ENCODE results near the gene TPK1.
"Not testable (repeated sequence)": the region's sequence is repeated elsewhere in the genome, so short reads cannot be mapped to it uniquely, and the experiment has no call there.

The TPK1 gene

GRCh38 chr7:144775749-144776148, 60.1 kb downstream of the TPK1 start:
- DNase-seq = no peak

- DNase-seq = no peak
Observed at GRCh38 chr7:144771927-144772326, 63.9 kb downstream of the TPK1 start.

DNA sequence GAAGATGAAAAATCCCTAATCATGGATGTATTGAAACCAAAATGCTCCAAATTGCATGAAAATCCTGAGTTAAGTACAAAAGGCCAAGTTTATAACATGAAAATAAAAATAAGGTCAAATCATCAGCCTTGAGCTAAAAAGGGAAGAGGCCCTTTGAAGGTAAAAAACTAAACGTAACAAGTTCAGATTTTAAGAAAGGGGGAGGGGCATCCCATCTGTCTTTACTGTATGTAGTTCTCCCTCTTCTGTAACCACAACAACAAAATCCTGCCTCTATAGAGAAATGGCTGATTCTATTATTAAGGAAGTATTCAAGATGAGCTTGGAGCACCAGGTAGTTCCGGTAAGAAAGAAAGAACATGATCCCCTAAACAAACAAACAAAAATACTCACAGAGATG, 64.7 kb downstream of the TPK1 start:
- no peak for DNase-seq

- DNase-seq = no peak
Observed at GRCh38 chr7:144769352-144769751, 66.5 kb downstream of the TPK1 start.

GRCh38 chr7:144768633-144769032, 67.2 kb downstream of the TPK1 start:
- DNase-seq = no peak

DNA sequence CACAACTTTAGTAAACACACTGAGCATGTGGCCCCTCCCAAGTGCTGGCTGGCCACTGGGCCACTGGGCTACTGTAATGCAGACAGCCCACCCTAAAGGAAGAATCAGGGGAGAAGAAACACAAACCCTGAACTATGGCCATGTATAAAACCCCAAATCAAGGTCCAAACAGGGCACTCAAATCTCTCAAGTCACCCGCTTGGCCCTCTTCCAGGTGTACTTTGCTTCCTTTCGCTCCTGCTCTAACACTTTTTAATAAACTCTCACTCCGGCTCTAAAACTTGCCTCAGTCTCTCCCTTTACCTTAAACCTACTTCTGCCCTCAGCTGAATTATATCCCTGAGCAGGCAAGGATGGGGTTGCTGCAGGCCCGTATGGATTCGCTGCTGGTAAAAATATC, 72.6 kb downstream of the TPK1 start:
- DNase-seq = no peak

DNA sequence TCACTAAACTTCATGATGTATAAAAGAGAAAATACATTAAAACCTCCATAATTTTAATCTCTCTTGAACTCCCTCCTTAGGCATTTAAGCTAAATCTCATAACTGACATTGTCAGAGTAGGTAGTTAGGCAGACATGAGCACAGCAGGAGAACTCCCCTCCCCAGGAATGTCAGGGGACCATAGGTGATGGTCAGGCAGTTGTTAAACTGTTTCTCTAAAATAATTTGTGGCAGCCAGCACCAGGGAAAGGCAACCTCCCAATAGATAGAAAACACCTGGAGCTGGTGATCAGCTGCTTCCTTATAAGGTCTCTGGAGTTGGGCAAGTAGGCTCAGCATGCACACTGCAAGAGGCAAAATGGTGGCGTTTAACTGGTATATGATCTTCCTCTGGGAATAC, 73.0 kb downstream of the TPK1 start:
- no peak for DNase-seq

GRCh38 chr7:144761493-144761892, 74.4 kb downstream of the TPK1 start:
- DNase-seq = no peak

GRCh38 chr7:144759653-144760052, 76.2 kb downstream of the TPK1 start:
- DNase-seq = no peak

GRCh38 chr7:144747936-144748335, 87.9 kb downstream of the TPK1 start:
- DNase-seq = no peak

- no peak for DNase-seq
Observed at GRCh38 chr7:144738708-144739314, 97.0 kb downstream of the TPK1 start.

DNA sequence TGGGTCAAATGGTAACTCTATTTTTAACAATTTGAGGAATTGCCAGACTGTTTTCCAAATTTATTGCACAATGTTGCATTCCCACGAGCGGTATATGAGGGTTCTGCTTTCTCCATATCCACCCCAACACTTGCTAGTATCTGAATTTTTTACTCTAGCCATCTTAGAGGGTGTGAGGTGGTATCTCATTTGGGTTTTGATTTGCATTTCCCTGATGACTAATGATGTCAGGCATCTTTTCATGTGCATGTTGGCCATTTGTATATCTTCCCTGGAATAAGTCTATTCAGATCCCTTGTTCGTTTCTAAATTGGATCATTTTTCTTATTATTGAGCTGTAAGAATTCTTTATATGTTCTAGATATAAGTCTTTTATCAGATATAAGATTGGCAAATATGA, 97.7 kb downstream of the TPK1 start:
- no peak for DNase-seq

GRCh38 chr7:144736880-144737493, 98.9 kb downstream of the TPK1 start:
- no peak for DNase-seq

- no peak for DNase-seq
Observed at GRCh38 chr7:144735505-144736276, 100.2 kb downstream of the TPK1 start.

DNA sequence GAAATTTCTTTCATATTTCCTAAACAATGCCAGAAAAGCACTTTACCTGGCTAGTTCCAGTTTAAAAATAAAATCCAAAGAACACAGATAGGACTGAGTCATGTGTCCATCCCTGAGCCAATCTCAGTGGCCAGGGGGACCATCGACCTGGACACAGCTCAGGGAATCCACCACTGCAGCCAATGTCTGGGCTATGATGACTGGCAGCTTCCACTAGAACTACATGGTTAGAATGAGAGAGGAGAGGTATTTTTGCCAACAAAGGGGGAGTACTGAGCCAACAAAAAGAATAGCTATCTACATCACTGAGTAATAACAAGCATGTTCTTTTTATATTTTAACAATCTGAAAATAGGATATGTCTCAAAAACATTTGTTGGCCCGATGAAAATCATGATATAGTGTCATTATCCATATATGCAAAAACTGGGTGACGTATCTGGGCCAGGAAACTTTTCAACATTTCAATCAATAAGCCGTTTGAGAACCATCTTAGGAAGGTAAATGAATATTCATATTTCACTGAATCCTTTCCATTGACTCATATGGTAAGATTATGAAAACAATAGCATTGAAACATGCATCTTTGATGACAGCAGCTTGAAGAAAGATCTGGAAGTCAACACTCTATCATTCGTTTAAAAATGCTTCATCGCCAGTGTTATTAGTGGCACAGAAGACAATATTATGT, 104.0 kb downstream of the TPK1 start:
- no peak for DNase-seq

- DNase-seq = no peak
Observed at GRCh38 chr7:144730224-144730623, 105.6 kb downstream of the TPK1 start.

- DNase-seq = no peak
Observed at GRCh38 chr7:144729226-144729625, 106.6 kb downstream of the TPK1 start.

GRCh38 chr7:144728551-144728950, 107.3 kb downstream of the TPK1 start:
- no peak for DNase-seq

DNA sequence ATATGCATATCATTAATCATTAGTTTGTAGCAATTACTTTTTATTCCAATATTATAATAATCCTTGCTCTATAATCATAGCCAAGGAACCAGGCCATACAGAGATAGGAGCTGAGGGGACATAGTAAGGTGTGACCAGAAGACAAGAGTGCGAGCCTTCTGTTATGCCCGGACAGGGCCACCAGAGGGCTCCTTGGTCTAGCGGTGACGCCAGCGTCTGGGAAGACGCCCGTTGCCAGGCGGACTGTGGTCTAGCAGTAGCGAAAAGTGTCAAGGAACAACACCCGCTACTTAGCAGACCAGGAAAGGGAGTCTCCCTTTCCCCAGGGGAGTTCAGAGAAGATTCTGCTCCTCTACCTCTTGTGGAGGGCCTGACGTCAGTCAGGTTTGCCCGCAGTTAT, 109.0 kb downstream of the TPK1 start:
- DNase-seq = not testable (repeated sequence)

DNA sequence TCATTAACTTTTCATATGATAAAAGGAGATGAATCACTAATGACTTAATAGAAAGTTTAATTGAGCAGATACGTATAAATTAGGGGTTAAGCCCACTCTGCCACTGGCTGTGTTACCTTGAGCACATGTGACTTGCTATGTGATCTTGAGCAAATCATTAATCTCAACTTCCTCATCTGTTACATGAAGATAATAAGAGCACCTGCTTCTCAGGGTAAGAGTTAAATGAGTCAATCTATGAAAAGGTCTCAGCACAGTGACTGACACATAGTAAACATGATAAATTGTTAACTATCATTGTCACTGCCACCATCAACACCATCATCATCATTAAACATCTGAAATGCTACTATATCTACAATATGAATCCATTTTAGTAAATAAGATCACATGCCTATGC, 110.8 kb downstream of the TPK1 start:
- DNase-seq = no peak

DNA sequence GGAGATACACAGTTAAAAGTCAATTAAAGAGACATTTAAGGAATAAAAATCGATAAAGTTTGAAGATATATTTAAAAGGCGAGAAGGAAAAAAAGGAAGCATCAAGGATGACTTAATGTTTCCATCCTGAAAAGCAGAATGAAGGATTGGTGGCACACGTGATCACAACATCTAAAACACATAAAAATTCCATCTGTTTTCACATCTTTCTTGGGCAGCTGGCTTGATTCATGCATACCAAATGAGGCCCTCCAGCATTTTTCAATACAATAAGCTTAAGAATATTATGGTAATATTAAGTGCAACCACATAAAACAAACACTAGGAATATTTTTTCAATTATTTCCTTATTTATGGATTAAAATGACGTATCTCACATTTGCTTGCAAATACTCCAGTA, 112.6 kb downstream of the TPK1 start:
- no peak for DNase-seq

GRCh38 chr7:144720710-144721109, 115.1 kb downstream of the TPK1 start:
- DNase-seq = no peak

GRCh38 chr7:144720149-144720548, 115.7 kb downstream of the TPK1 start:
- DNase-seq = no peak

DNA sequence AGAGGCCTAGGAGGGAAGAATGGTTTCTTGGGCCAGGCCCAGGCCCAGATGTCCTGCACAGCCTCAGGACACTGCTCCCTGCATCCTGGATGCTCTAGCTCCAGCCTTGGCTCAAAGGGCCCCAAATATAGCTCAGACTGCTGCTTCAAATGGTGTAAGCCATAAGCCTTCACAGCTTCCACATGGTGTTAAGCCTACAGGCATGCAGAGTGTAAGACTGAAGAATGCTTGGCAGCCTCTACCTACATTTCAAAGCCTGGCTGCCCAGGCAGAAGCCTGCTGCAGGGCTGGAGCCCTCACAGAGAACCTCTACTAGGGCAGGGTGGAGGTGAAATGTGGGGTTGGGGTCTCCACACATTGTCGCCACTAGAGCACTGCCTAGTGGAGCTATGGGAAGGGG, 118.1 kb downstream of the TPK1 start:
- DNase-seq = no peak

Measured in NCI-H446 treated with DMSO at 0.1 percent for 48 hours (cell line).